ENCODE results near the gene SLC4A7.

Gene SLC4A7

DNA sequence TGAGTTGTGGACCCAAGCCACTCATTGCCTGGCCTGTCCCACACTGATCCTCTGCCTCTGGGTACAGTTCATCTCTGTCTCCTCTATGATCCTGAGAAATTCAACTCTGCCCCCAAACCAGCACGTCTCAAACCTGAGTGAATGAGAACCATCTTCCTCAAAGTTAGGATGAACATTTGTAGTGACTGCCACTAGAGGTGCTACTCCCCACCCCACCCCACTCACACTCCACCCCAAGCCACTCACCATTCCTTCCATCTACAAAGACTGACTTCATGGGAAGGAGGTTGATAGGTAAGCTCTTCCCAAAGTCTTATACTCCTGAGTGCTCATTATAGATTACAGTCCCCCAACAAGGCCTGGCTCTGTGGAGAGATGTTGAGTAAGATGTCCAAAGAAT is 158.8 kb downstream of the SLC4A7 start:
- no peak for DNase-seq (ENCODE audit: low spot score)

DNA sequence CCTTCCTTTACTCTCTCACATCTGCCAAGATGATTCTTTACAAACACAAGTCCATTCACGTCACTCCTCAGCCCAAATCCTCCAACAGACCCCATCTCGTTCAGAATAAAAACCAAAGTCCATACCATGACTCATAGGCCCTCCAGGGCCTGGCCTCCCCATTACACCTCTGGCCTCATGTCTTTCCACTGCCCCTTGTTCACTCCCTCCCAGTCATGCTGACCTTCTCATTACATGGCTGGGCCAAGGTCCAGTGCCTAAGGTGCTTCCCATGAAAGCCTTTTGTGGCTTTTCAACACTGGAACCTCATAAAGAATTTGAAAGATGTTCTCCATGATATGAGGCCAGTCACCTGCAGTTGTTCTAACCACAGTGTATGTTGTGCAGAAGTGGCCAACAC is 159.5 kb downstream of the SLC4A7 start:
- DNase-seq (ENCODE audit: low spot score): no peak

DNA sequence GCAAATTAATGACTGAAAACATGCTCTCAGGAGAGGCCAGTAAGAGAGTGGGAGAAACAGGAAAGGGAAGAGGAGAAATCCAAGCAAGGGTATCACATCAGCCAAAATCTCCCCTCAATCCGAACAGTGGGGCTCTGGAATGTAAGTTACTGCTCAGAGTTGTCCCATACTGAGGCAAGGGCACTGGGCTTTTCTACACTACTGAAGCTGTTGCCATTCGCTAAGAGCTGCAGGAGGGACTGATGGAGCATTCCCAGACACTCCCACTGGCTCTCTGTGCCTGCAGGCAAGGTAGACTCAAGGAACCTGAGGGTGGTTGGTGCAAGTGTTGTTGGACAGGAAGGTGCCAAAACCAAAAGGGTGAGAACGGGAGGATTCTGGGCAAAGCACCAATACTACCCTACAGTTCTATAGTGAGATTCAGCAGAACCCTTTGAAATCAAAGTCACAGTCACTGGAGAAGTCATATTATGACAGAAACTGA is 161.1 kb downstream of the SLC4A7 start:
- no peak for DNase-seq (ENCODE audit: low spot score)
